HepG2 (cell line): ENCODE results near the gene TNIP3. TPM values are rescaled to one million over a fixed set of nuclear protein-coding genes. Genes with fewer than 3 reads are reported as not detected.

Source experiments
- DMTF1 ChIP-seq: sonication (generic); formaldehyde crosslinking; IDR thresholded peaks from 2 replicates; pipeline ENCODE4 v1.4.0; 2020; ENCODE audit warnings: mild to moderate bottlenecking, missing genetic modification reagents
- DZIP1 ChIP-seq: sonication (generic); formaldehyde crosslinking; IDR thresholded peaks from 2 replicates; pipeline ENCODE4 v1.5.0; 2020; ENCODE audit warnings: mild to moderate bottlenecking, missing genetic modification reagents
- HNF4A ChIP-seq: sonication (generic); formaldehyde crosslinking; IDR thresholded peaks from 2 replicates; pipeline ENCODE4 v1.4.0; 2020; ENCODE audit warnings: missing genetic modification reagents
- IRF2 ChIP-seq: IDR thresholded peaks from 2 replicates; pipeline ENCODE4 v1.6.1; 2018; ENCODE audit warnings: missing genetic modification reagents, missing compliant biosample characterization
- KDM4B ChIP-seq: sonication (generic); formaldehyde crosslinking; IDR thresholded peaks from 2 replicates; pipeline ENCODE4 v1.4.0; 2020; ENCODE audit warnings: missing genetic modification reagents
- LBX2 ChIP-seq: sonication (generic); formaldehyde crosslinking; IDR thresholded peaks from 2 replicates; pipeline ENCODE4 v1.5.0; 2020; ENCODE audit warnings: missing genetic modification reagents, mild to moderate bottlenecking, borderline replicate concordance
- MTF1 ChIP-seq: sonication (generic); formaldehyde crosslinking; IDR thresholded peaks from 2 replicates; pipeline ENCODE4 v1.5.0; 2020; ENCODE audit warnings: missing genetic modification reagents
- NCOA2 ChIP-seq: sonication (generic); formaldehyde crosslinking; IDR thresholded peaks from 2 replicates; pipeline ENCODE4 v1.8.0; 2022; ENCODE audit warnings: inconsistent platforms
- RNF219 ChIP-seq: sonication (generic); formaldehyde crosslinking; IDR thresholded peaks from 2 replicates; pipeline ENCODE4 v1.5.0; 2020; ENCODE audit warnings: mild to moderate bottlenecking, missing genetic modification reagents
- SIN3B ChIP-seq: fragments of 150-350 bp; IDR thresholded peaks from 2 replicates; pipeline ENCODE4 v1.6.1; 2014; ENCODE audit warnings: low read length
- SRSF1 ChIP-seq: fragments of 200-400 bp; formaldehyde crosslinking; optimal IDR thresholded peaks from 2 replicates; pipeline ENCODE3; 2017; ENCODE audit warnings: mild to moderate bottlenecking, low read depth, low read length, moderate library complexity
- TRIM24 ChIP-seq: sonication (generic); formaldehyde crosslinking; IDR thresholded peaks from 2 replicates; pipeline ENCODE4 v1.8.0; 2022; ENCODE audit warnings: mild to moderate bottlenecking, missing genetic modification reagents
- ZNF10 ChIP-seq: sonication (generic); formaldehyde crosslinking; IDR thresholded peaks from 2 replicates; pipeline ENCODE4 v1.4.0; 2020; ENCODE audit warnings: mild to moderate bottlenecking, low read depth, missing genetic modification reagents, borderline replicate concordance
- ZNF234 ChIP-seq: sonication (generic); formaldehyde crosslinking; conservative IDR thresholded peaks from 2 replicates; pipeline ENCODE4 v1.5.1; 2020; ENCODE audit warnings: mild to moderate bottlenecking, missing genetic modification reagents
- ZNF646 ChIP-seq: sonication (generic); formaldehyde crosslinking; IDR thresholded peaks from 2 replicates; pipeline ENCODE4 v1.9.0; 2021; ENCODE audit warnings: mild to moderate bottlenecking, missing genetic modification reagents
- polyA plus RNA-seq, 8 experiments: library from polyadenylated mRNA; depleted of rRNA in 3 of 8; stranded (reverse) in 7 of 8; unstranded in 1 of 8; fragments of >200 nt; fragmentation: Illumina TruSeq in 4 of 8; extraction: Trizol in 4 of 8; gene quantifications; 2 replicates each; pipeline versions ENCODE4 v1.2.1 to v1.2.3, GENCODE V29; 2011 to 2016; ENCODE audit warnings: low read depth in 4 of 8, missing spikeins in 1 of 8, mixed read lengths in 1 of 8; ENCODE audit not compliant: insufficient read depth in 1 of 8
- total RNA-seq, 5 experiments: library from RNA; depleted of rRNA; stranded (reverse); fragments of >200 nt; fragmentation: Illumina TruSeq; extraction: Trizol; gene quantifications; 2 replicates each; pipeline ENCODE4 v1.2.3, GENCODE V29; 2016; ENCODE audit warnings: low read depth in 1 of 5

TNIP3 gene
- total and polyA plus RNA-seq, 2 of the 13 experiments (the other 11 are each of a cell fraction or from before 2014, with no cell fraction given): not detected

GRCh38 chr4:121145430-121145829 is 18.7 kb downstream of the TNIP3 start (continued):
- TF ChIP-seq ZNF646 (CRISPR knock-in tag): no peak
- no peak for TF ChIP-seq DMTF1 (CRISPR knock-in tag)
- no peak for TF ChIP-seq SRSF1
- TF ChIP-seq IRF2 (CRISPR knock-in tag): no peak
- TF ChIP-seq HNF4A: no peak
- TF ChIP-seq RNF219: no peak
- TF ChIP-seq TRIM24: no peak
- TF ChIP-seq MTF1 (CRISPR knock-in tag): no peak
- no peak for TF ChIP-seq LBX2
- TF ChIP-seq ZNF234 (CRISPR knock-in tag): no peak
- no peak for TF ChIP-seq SIN3B
- TF ChIP-seq KDM4B: no peak
- no peak for TF ChIP-seq ZNF10 (CRISPR knock-in tag)
- TF ChIP-seq DZIP1 (CRISPR knock-in tag): no peak
- TF ChIP-seq NCOA2: no peak
